ENCODE results near the gene GALNT3.

DNA sequence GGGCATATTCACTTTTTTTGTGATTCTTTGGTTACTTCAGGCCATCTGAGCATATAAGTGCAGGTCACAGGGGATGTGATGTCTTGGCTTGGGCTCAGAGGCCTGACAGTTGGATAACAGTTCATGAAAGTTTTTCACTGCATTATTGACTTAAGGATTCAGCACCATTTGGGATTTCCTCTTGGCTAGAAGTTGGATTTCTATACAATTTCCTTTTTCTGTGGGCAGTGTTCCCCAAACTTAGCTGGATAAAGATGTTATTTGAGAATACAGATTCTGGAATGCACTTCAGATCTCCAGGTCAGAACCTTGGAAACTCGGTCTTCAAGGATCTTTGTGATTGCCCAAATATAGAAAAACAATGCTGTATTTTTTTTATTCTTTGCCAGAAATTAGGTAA is 78.0 kb downstream of the GALNT3 start:
- TF ChIP-seq TAF1 (IDR thresholded peaks at IDR 0.05; ENCODE audit: low read depth) (no peak), CEBPB (IDR thresholded peaks at IDR 0.05) (no peak), YY1 (IDR thresholded peaks at IDR 0.05; ENCODE audit: low read depth) (no peak), EGR1 (IDR thresholded peaks at IDR 0.05) (no peak), RAD21 (IDR thresholded peaks at IDR 0.05; ENCODE audit: low read depth) (no peak), CREB1 (IDR thresholded peaks at IDR 0.05; ENCODE audit: low read depth) (no peak)
- TF ChIP-seq, protein P1, sequence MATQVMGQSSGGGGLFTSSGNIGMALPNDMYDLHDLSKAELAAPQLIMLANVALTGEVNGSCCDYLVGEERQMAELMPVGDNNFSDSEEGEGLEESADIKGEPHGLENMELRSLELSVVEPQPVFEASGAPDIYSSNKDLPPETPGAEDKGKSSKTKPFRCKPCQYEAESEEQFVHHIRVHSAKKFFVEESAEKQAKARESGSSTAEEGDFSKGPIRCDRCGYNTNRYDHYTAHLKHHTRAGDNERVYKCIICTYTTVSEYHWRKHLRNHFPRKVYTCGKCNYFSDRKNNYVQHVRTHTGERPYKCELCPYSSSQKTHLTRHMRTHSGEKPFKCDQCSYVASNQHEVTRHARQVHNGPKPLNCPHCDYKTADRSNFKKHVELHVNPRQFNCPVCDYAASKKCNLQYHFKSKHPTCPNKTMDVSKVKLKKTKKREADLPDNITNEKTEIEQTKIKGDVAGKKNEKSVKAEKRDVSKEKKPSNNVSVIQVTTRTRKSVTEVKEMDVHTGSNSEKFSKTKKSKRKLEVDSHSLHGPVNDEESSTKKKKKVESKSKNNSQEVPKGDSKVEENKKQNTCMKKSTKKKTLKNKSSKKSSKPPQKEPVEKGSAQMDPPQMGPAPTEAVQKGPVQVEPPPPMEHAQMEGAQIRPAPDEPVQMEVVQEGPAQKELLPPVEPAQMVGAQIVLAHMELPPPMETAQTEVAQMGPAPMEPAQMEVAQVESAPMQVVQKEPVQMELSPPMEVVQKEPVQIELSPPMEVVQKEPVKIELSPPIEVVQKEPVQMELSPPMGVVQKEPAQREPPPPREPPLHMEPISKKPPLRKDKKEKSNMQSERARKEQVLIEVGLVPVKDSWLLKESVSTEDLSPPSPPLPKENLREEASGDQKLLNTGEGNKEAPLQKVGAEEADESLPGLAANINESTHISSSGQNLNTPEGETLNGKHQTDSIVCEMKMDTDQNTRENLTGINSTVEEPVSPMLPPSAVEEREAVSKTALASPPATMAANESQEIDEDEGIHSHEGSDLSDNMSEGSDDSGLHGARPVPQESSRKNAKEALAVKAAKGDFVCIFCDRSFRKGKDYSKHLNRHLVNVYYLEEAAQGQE (IDR thresholded peaks at IDR 0.05; ENCODE audit: low read depth): no peak

All from Ishikawa (cell line).